ENCODE data around the gene FEM1C. TPM values are rescaled to one million over a fixed set of nuclear protein-coding genes. Genes with fewer than 3 reads are reported as not detected.

The FEM1C gene
- total and polyA plus RNA-seq, 2 of the 4 experiments (the other 2 are of a cell fraction) = 6.3 to 21.5 TPM

GRCh38 chr5:115542651-115543364 lies 1.8 kb downstream of the FEM1C start (continued):
- TF ChIP-seq CHD1 (IDR thresholded peaks at IDR 0.05; ENCODE audit: low read depth, low read length) (no peak), RAD21 (IDR thresholded peaks at IDR 0.05; ENCODE audit: low read length) (no peak)

GRCh38 chr5:115542086-115542485 lies 2.5 kb downstream of the FEM1C start:
- no peak overlapping the region for H2AFZ ChIP-seq (replicated peaks; ENCODE audit: low read length, poor library complexity)
- POLR2A ChIA-PET (ENCODE audit: unreplicated experiment) = no interaction called here
- H3K56ac ChIP-seq (ENCODE audit: extremely low read depth, insufficient read depth, low read length) = no peak overlapping the region
- no peaks in the 10 kb centered on the region for H3K27me3 ChIP-seq (ENCODE audit: control insufficient read depth, insufficient read depth, low read length)
- H3K4me2 ChIP-seq (ENCODE audit: low read depth, low read length) = peak overlapping the region; percentile 99
- intact Hi-C loops (cut with micrococcal nuclease) (loop anchor here (2.0 to 10.0 kb wide), 4 partner anchors 45 to 293 kb away; no protein-coding TSS in a partner anchor), in situ Hi-C loops (cut with MboI; ENCODE audit: low sequenced_read_pairs) (no loop called here), dilution Hi-C loops (cut with HindIII; ENCODE audit: low sequenced_read_pairs, unreplicated experiment) (no loop called here)
- H2BK15ac ChIP-seq (ENCODE audit: low read depth, low read length) = no peak overlapping the region
- no peak overlapping the region for H3K23ac ChIP-seq (ENCODE audit: low read depth, low read length)
- H2AK9ac ChIP-seq (replicated peaks; ENCODE audit: low read depth, low read length, poor library complexity) = no peak overlapping the region
- H4K5ac ChIP-seq (ENCODE audit: low read depth, low read length) = no peak overlapping the region
- no CpG with 5 or more reads among the region's 2 CpGs for WGBS, 2 experiments (ENCODE audit: extremely low coverage in 2 of 2, insufficient read length in 1 of 2)
- peaks cover 3% of the 10 kb centered on the region; the same call in 1 of the 2 replicates for H3K9me1 ChIP-seq (ENCODE audit: insufficient read depth, low read length)
- H3K14ac ChIP-seq (replicated peaks; ENCODE audit: low read depth, low read length) = no peak overlapping the region
- CTCF ChIA-PET = interaction anchor here (0.6 to 2.0 kb wide), 2 partner anchors 21 to 233 kb away, joined by 4 to 5 read pairs; no protein-coding TSS in a partner anchor
- H4K91ac ChIP-seq (ENCODE audit: insufficient read depth, low read depth, low read length) = no peak overlapping the region
- peak overlapping the region; percentile 33 for H2BK5ac ChIP-seq (ENCODE audit: low read depth, low read length, poor library complexity, severe bottlenecking)
- no peak overlapping the region for H2BK120ac ChIP-seq (ENCODE audit: low read depth, low read length)
- no peak overlapping the region for H3K4ac ChIP-seq (ENCODE audit: low read depth, low read length)
- H3K18ac ChIP-seq (ENCODE audit: low read depth, low read length) = no peak overlapping the region
- DNase-seq = peak; percentile 16
- BruUV-seq (replicated peaks) = no TSS peak
- peaks cover 0 to 35% of the 10 kb centered on the region in 2 experiments; a peak in 2 of 4 replicates for H3K79me1 ChIP-seq (ENCODE audit: low read depth in 1 of 2, low read length in 2 of 2)
- no peak overlapping the region for H2AK5ac ChIP-seq (ENCODE audit: low read depth, low read length)
- peaks cover 63% of the 10 kb centered on the region; the same call in 1 of the 2 replicates for H4K20me1 ChIP-seq (ENCODE audit: insufficient read depth, low read length)
- no peak overlapping the region for H4K8ac ChIP-seq (ENCODE audit: low read depth in 2 of 2, low read length in 2 of 2)
- H3K9ac ChIP-seq (ENCODE audit: low read depth, low read length) = peak overlapping the region; percentile 42; the same call in 1 of the 2 replicates
- peaks cover 2% of the 10 kb centered on the region; the same call in 1 of the 2 replicates for H3K4me1 ChIP-seq (ENCODE audit: control insufficient read depth, insufficient read depth, low read length)
- peak overlapping the region; percentile 86 for H3K4me3 ChIP-seq (ENCODE audit: insufficient read depth, low read depth, low read length)
- H3K27ac ChIP-seq (ENCODE audit: insufficient read depth, low read length) = no peak overlapping the region
- peaks cover 6% of the 10 kb centered on the region for H3K9me3 ChIP-seq (ENCODE audit: control insufficient read depth, insufficient read depth, low read length)
- ATAC-seq (ENCODE audit: low read depth) = no peak
- no peak overlapping the region for H2BK20ac ChIP-seq (ENCODE audit: low read depth, low read length)
- H3K36me3 ChIP-seq (ENCODE audit: control insufficient read depth, insufficient read depth, low read length) = peaks cover 10% of the 10 kb centered on the region
- no peak for TF ChIP-seq MAFK (IDR thresholded peaks at IDR 0.05; ENCODE audit: low read depth, low read length)
- TF ChIP-seq RCOR1 (IDR thresholded peaks at IDR 0.05; ENCODE audit: insufficient replicate concordance, low read length) = no peak
- TF ChIP-seq RAD21 (IDR thresholded peaks at IDR 0.05; ENCODE audit: low read length) = no peak
- no peak for TF ChIP-seq BHLHE40 (IDR thresholded peaks at IDR 0.05; ENCODE audit: low read depth, low read length)
- TF ChIP-seq CEBPB (IDR thresholded peaks at IDR 0.05; ENCODE audit: low read depth, low read length) = no peak
- no peak for TF ChIP-seq MXI1 (IDR thresholded peaks at IDR 0.05; ENCODE audit: borderline replicate concordance, low read depth, low read length)
- TF ChIP-seq SMC3 (IDR thresholded peaks at IDR 0.05; ENCODE audit: low read depth, low read length) = no peak
- no peak for TF ChIP-seq MAZ (IDR thresholded peaks at IDR 0.05; ENCODE audit: borderline replicate concordance, low read depth, low read length)
- no peak for TF ChIP-seq ELK1 (IDR thresholded peaks at IDR 0.05; ENCODE audit: borderline replicate concordance, low read depth, low read length)
- TF ChIP-seq POLR2A (IDR thresholded peaks at IDR 0.05; ENCODE audit: low read depth, low read length) = no peak
- TF ChIP-seq RFX5 (IDR thresholded peaks at IDR 0.05; ENCODE audit: low read depth, low read length) = no peak
- no peak for TF ChIP-seq CHD1 (IDR thresholded peaks at IDR 0.05; ENCODE audit: low read depth, low read length)
- no peak for TF ChIP-seq USF2 (IDR thresholded peaks at IDR 0.05; ENCODE audit: low read depth, low read length)
- TF ChIP-seq FOS (IDR thresholded peaks at IDR 0.05; ENCODE audit: low read depth, low read length) = no peak
